Measurements from ENCODE around the gene DCUN1D3.

GRCh38 chr16:20830372-20830771, 69.8 kb downstream of the DCUN1D3 start:
- no peak for TF ChIP-seq CTCF (IDR thresholded peaks at IDR 0.05; ENCODE audit: low read depth, low read length)
- TF ChIP-seq POLR2A (IDR thresholded peaks at IDR 0.05; ENCODE audit: extremely low read depth, insufficient read length) = no peak
- no peak for TF ChIP-seq MAX (IDR thresholded peaks at IDR 0.05; ENCODE audit: low read depth, low read length)
- TF ChIP-seq MYC (IDR thresholded peaks at IDR 0.05; ENCODE audit: low read depth, low read length) = no peak
